Hepatocyte (in vitro differentiated cells): ENCODE data around the gene RPL13. TPM values are rescaled to one million over a fixed set of nuclear protein-coding genes. Genes with fewer than 3 reads are reported as not detected.

Experiments
- DNase-seq: peaks from one replicate; pipeline ENCODE4 v3.0.0-alpha.2; 2016; ENCODE audit warnings: low spot score
- H2AFZ ChIP-seq: fragments of 200-600 bp; sonication (generic); 2 replicates; pipeline ENCODE4 v1.6.0; 2016; ENCODE audit warnings: antibody characterized with exemption, mild to moderate bottlenecking
- H3K27ac ChIP-seq: fragments of 200-600 bp; sonication (generic); 2 replicates; pipeline ENCODE4 v1.5.1; 2016; ENCODE audit warnings: mild to moderate bottlenecking
- H3K27me3 ChIP-seq: fragments of 200-600 bp; sonication (generic); 2 replicates; pipeline ENCODE4 v1.6.1; 2016
- H3K36me3 ChIP-seq: fragments of 200-600 bp; sonication (generic); replicated peaks from 2 replicates; pipeline ENCODE4 v1.5.1; 2016; ENCODE audit warnings: low read depth; ENCODE audit not compliant: insufficient read depth
- H3K4me1 ChIP-seq: fragments of 200-600 bp; sonication (generic); 2 replicates; pipeline ENCODE4 v1.5.1; 2016; ENCODE audit warnings: mild to moderate bottlenecking, moderate library complexity; ENCODE audit not compliant: insufficient read depth
- H3K4me2 ChIP-seq: fragments of 200-600 bp; sonication (generic); 2 replicates; pipeline ENCODE4 v1.6.0; 2016
- H3K4me3 ChIP-seq: fragments of 200-600 bp; sonication (generic); 2 replicates; pipeline ENCODE4 v1.5.1; 2016; ENCODE audit warnings: mild to moderate bottlenecking
- H3K79me2 ChIP-seq: fragments of 200-600 bp; sonication (generic); 2 replicates; pipeline ENCODE4 v1.6.0; 2017; ENCODE audit warnings: mild to moderate bottlenecking
- H3K9me2 ChIP-seq: fragments of 200-600 bp; sonication (generic); replicated peaks from 2 replicates; pipeline ENCODE4 v1.6.0; 2017; ENCODE audit warnings: mild to moderate bottlenecking; ENCODE audit not compliant: insufficient read depth
- H3K9me3 ChIP-seq: fragments of 200-600 bp; sonication (generic); 2 replicates; pipeline ENCODE4 v1.5.1; 2016; ENCODE audit warnings: low read depth, mild to moderate bottlenecking
- H4K20me1 ChIP-seq: fragments of 200-600 bp; sonication (generic); 2 replicates; pipeline ENCODE4 v1.6.0; 2016; ENCODE audit warnings: mild to moderate bottlenecking; ENCODE audit not compliant: insufficient read depth, poor library complexity, severe bottlenecking
- EZH2 ChIP-seq: fragments of 200-600 bp; sonication (generic); IDR thresholded peaks from 2 replicates; pipeline ENCODE4 v1.6.1; 2016; ENCODE audit warnings: antibody characterized with exemption, mild to moderate bottlenecking, borderline replicate concordance
- EZH2phosphoT487 ChIP-seq: fragments of 200-600 bp; sonication (generic); IDR thresholded peaks from one replicate; pipeline ENCODE4 v1.6.1; 2018; ENCODE audit warnings: antibody characterized with exemption, mild to moderate bottlenecking, low read depth, moderate library complexity; ENCODE audit not compliant: unreplicated experiment, severe bottlenecking
- WGBS: methylation state at CpG from one replicate; pipeline ENCODE4 v1.1.6; 2016; ENCODE audit warnings: low lambda C conversion rate; ENCODE audit errors: missing lambda C conversion rate; 5-methylcytosine and 5-hydroxymethylcytosine counted together
- polyA plus RNA-seq: library from polyadenylated mRNA; unstranded; fragments of >200 nt; fragmentation: Nextera tagmentation; extraction: Ambion mirVana; gene quantifications from 2 replicates; pipeline ENCODE4 v1.2.1, GENCODE V29; 2016
- total RNA-seq: library from RNA; depleted of rRNA; stranded (reverse); fragments of >200 nt; gene quantifications from 2 replicates; pipeline ENCODE4 v1.2.3, GENCODE V29; 2014
- TF ChIP-seq, protein P1 (sequence below): fragments of 200-600 bp; sonication (generic); IDR thresholded peaks from 2 replicates; pipeline ENCODE4 v1.5.1; 2016; ENCODE audit warnings: antibody characterized with exemption, mild to moderate bottlenecking; ENCODE audit not compliant: poor library complexity

The RPL13 gene
- total and polyA plus RNA-seq, 2 experiments from 2014 or later, result 1,312 to 4,787 TPM

DNA sequence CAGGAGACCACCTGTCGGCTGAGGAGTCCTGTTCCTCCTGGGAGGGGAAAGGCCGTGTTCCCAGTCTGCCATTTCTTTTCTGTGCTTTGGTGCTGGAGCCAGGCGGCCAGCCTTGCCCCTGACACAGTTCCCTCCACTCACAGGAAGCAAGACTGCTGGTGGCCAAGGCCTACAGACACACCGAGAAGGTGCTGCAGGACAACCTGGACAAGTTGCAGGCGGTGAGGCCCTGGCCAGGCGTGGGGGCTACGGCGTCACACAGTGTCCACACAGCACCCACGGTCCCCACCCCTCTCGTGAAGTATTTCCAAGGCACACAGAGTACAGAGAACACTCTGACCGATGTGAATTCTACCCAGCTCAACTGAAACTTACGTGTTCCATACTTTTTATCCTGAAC, 6.1 kb upstream of the RPL13 start:
- 97% methylated on average over 12 of the region's 12 CpGs for WGBS
- no peak overlapping the region for H2AFZ ChIP-seq
- no peaks in the 10 kb centered on the region for H3K9me3 ChIP-seq
- no peaks in the 10 kb centered on the region for H3K4me1 ChIP-seq
- H3K27ac ChIP-seq, result no peak overlapping the region
- H3K4me2 ChIP-seq, result no peak overlapping the region
- H3K27me3 ChIP-seq, result no peaks in the 10 kb centered on the region
- TF ChIP-seq EZH2phosphoT487, result no peak
- no peak for TF ChIP-seq EZH2
- TF ChIP-seq, protein P1, sequence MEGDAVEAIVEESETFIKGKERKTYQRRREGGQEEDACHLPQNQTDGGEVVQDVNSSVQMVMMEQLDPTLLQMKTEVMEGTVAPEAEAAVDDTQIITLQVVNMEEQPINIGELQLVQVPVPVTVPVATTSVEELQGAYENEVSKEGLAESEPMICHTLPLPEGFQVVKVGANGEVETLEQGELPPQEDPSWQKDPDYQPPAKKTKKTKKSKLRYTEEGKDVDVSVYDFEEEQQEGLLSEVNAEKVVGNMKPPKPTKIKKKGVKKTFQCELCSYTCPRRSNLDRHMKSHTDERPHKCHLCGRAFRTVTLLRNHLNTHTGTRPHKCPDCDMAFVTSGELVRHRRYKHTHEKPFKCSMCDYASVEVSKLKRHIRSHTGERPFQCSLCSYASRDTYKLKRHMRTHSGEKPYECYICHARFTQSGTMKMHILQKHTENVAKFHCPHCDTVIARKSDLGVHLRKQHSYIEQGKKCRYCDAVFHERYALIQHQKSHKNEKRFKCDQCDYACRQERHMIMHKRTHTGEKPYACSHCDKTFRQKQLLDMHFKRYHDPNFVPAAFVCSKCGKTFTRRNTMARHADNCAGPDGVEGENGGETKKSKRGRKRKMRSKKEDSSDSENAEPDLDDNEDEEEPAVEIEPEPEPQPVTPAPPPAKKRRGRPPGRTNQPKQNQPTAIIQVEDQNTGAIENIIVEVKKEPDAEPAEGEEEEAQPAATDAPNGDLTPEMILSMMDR, result no peak
- DNase-seq, result no peak
- H3K79me2 ChIP-seq, result no peaks in the 10 kb centered on the region
- no peak overlapping the region for H3K4me3 ChIP-seq
- no peaks in the 10 kb centered on the region for H3K36me3 ChIP-seq
- no peaks in the 10 kb centered on the region for H3K9me2 ChIP-seq
- no peaks in the 10 kb centered on the region for H4K20me1 ChIP-seq

DNA sequence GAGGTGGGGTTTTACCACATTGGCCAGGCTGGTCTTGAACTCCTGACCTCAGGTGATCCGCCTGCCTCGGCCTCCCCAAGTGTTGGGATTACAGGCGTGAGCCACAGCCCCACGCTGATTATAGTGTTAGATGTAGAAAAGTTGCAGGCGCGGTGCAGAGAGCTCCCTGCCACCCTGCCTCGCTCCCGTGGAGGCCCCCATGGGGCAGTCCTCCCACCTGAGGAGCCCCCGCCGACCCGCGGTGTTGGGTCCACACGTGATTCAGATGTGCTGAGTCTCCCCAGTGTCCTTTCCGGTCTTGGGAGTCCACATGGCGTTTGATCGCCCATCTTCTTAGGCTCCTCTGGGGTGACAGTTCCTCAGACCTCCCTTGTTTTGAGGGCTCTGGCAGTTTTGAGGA, 5.2 kb upstream of the RPL13 start:
- Histone ChIP-seq H3K27me3 (no peaks in the 10 kb centered on the region), H3K9me3 (no peaks in the 10 kb centered on the region), H3K27ac (no peak overlapping the region), H3K4me2 (no peak overlapping the region), H3K4me3 (no peak overlapping the region), H3K79me2 (no peaks in the 10 kb centered on the region), H3K36me3 (no peaks in the 10 kb centered on the region), H2AFZ (no peak overlapping the region), H4K20me1 (no peaks in the 10 kb centered on the region), H3K4me1 (peaks cover 5% of the 10 kb centered on the region), H3K9me2 (no peaks in the 10 kb centered on the region)
- no peak for DNase-seq
- 98% methylated on average over 16 of the region's 16 CpGs for WGBS
- TF ChIP-seq EZH2 (no peak), EZH2phosphoT487 (no peak)
- TF ChIP-seq, protein P1, result no peak

DNA sequence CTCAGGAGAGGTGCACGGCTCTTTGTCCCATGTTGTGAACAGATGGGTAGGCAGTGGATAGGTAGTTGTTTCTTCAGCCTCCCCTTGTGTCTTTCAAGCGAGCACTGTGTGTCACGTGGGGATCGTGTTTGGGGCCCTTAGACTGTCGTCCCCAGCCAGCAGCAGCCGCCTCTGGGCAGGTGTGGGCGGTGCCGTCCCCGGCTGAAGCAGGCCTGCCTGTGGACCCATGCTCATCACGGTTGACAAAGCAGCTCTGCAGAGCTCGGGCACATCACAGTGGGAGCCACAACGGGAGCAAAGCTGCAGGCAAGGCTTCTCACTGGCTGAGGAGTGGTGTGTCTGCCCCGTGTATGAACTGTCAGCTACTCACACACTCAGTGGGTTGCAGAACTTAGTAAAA, 4.7 kb upstream of the RPL13 start:
- H3K4me1 ChIP-seq, result peaks cover 5% of the 10 kb centered on the region
- H3K4me3 ChIP-seq, result no peak overlapping the region
- no peak overlapping the region for H3K4me2 ChIP-seq
- H3K79me2 ChIP-seq, result peaks cover 2% of the 10 kb centered on the region
- DNase-seq, result no peak
- H4K20me1 ChIP-seq, result no peaks in the 10 kb centered on the region
- H3K27ac ChIP-seq, result no peak overlapping the region
- WGBS, result 96% methylated on average over 13 of the region's 13 CpGs
- H3K36me3 ChIP-seq, result no peaks in the 10 kb centered on the region
- H2AFZ ChIP-seq, result no peak overlapping the region
- TF ChIP-seq, protein P1, result no peak
- no peak for TF ChIP-seq EZH2
- TF ChIP-seq EZH2phosphoT487, result no peak
- no peaks in the 10 kb centered on the region for H3K9me3 ChIP-seq
- H3K27me3 ChIP-seq, result no peaks in the 10 kb centered on the region
- H3K9me2 ChIP-seq, result no peaks in the 10 kb centered on the region
